PC-3 (cell line): ENCODE measurements around the gene SLIT1.

Experiments used
- EZH2 ChIP-seq: fragments of 300-600 bp; sonication (generic); IDR thresholded peaks from one replicate; pipeline ENCODE4 v1.6.1; 2017; ENCODE audit warnings: antibody characterized with exemption, mild to moderate bottlenecking, low read length; ENCODE audit not compliant: unreplicated experiment
- TF ChIP-seq, protein P1 (sequence below): fragments of 300-600 bp; sonication (generic); conservative IDR thresholded peaks from 2 replicates; pipeline ENCODE4 v1.5.1; 2017; ENCODE audit warnings: antibody characterized with exemption, low read depth, mild to moderate bottlenecking, low read length

DNA sequence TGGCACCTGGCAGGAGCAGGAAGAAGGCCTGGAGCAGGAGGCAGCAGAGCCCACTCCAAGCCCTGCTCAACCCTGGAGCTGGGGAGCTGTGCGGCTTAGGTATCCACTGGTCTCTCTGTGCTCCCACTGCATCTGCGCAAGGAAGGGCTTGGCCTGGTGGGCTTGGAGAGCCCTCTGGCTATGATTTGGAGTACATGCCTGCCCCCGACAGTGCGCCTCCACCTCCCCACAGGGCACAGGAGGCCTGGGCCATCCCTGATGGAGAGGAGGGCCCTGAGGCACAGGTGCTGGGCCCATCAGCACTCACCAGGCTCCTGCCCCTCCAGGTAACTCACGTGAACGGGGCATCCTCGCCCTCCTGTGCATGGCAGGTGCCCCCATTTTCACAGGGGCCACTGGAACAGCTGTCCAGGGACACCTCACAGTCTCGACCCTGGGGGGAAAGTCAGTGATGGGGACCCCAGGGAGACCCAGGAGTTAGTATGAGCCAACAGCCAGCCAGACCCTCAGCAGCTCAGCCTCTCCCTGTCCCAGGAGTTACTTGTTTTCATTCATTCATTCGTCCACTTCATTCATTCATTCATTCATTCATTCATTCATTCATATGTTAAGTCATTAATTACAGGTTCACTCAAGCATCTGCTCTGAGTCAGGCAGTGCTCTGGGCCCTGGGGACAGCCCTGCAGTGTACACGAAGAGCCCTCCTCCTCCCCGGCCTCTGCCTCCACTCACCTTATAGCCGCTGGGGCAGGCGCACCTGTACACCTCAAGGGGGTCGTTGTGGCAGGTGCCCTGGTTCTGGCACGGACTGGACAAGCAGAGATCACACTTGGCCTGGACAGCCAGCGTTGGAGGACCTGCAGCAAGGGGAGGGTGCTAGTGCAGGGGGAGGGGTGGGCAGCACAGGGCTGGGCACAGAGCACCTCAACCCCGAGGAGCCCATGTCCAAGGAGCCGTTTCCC, 167.2 kb downstream of the SLIT1 start:
- TF ChIP-seq, protein P1, sequence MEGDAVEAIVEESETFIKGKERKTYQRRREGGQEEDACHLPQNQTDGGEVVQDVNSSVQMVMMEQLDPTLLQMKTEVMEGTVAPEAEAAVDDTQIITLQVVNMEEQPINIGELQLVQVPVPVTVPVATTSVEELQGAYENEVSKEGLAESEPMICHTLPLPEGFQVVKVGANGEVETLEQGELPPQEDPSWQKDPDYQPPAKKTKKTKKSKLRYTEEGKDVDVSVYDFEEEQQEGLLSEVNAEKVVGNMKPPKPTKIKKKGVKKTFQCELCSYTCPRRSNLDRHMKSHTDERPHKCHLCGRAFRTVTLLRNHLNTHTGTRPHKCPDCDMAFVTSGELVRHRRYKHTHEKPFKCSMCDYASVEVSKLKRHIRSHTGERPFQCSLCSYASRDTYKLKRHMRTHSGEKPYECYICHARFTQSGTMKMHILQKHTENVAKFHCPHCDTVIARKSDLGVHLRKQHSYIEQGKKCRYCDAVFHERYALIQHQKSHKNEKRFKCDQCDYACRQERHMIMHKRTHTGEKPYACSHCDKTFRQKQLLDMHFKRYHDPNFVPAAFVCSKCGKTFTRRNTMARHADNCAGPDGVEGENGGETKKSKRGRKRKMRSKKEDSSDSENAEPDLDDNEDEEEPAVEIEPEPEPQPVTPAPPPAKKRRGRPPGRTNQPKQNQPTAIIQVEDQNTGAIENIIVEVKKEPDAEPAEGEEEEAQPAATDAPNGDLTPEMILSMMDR = no peak
- no peak for TF ChIP-seq EZH2
